GM06990 (cell line): Measurements from ENCODE around the gene OBSCN.

Experiments
- DNase-seq: peaks from one replicate; pipeline ENCODE4 v3.0.0-alpha.2; 2011; ENCODE audit not compliant: insufficient read length; ENCODE audit errors: extremely low read depth
- H3K27me3 ChIP-seq: replicated peaks from 2 replicates; pipeline ENCODE4 v1.6.0; 2011; ENCODE audit warnings: low read length; ENCODE audit not compliant: control insufficient read depth, insufficient read depth
- H3K36me3 ChIP-seq: 2 replicates; pipeline ENCODE4 v1.5.1; 2011; ENCODE audit warnings: low read length; ENCODE audit not compliant: control insufficient read depth, insufficient read depth
- H3K4me3 ChIP-seq: replicated peaks from 2 replicates; pipeline ENCODE4 v1.5.1; 2011; ENCODE audit warnings: low read depth, mild to moderate bottlenecking, control low read depth, low read length
- TF ChIP-seq, protein P1 (sequence below): IDR thresholded peaks from 2 replicates; pipeline ENCODE4 v1.5.1; 2011; ENCODE audit warnings: low read length, control low read depth, mild to moderate bottlenecking, inconsistent platforms; ENCODE audit not compliant: insufficient read depth, poor library complexity, severe bottlenecking

The OBSCN gene

DNA sequence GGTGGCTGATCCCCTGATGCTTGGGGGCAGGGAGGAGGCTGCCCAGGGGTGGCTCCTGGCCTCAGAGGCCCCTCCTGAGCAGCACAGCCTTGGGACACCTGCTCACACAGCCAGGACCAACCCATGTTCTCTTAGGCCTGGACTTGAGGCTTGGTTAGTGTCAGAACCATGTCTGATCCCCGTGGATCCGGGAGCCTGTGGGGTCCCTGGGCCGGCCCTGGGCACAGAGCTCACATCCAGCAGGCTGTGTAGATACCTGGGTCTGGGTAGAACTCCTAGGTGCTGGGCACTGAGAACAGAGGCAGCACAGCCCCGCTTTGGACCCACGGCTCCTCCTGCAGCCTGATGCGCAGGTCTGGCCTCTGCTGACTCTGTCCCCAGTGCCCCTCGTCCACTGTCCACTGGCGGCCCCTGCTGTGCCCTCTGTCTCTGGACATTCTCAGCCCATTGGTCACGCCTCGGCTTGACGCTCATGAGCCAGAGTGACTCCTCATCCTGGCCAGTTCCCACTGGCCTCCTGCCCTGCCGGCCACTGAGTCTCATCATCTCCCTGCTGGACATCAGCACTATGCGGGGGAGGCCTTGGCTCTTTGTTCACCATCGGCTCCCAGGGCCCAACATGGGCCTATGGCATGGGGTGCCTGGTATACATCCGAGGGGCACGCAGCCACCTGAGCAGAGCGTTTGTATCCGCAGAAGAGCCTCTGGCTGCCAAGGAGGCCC lies 128.6 kb downstream of the OBSCN start:
- H3K27me3 ChIP-seq, result no peaks in the 10 kb centered on the region; the same call in 1 of the 2 replicates
- H3K4me3 ChIP-seq, result no peak overlapping the region
- no peak for DNase-seq
- TF ChIP-seq, protein P1, sequence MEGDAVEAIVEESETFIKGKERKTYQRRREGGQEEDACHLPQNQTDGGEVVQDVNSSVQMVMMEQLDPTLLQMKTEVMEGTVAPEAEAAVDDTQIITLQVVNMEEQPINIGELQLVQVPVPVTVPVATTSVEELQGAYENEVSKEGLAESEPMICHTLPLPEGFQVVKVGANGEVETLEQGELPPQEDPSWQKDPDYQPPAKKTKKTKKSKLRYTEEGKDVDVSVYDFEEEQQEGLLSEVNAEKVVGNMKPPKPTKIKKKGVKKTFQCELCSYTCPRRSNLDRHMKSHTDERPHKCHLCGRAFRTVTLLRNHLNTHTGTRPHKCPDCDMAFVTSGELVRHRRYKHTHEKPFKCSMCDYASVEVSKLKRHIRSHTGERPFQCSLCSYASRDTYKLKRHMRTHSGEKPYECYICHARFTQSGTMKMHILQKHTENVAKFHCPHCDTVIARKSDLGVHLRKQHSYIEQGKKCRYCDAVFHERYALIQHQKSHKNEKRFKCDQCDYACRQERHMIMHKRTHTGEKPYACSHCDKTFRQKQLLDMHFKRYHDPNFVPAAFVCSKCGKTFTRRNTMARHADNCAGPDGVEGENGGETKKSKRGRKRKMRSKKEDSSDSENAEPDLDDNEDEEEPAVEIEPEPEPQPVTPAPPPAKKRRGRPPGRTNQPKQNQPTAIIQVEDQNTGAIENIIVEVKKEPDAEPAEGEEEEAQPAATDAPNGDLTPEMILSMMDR, result no peak
- no peaks in the 10 kb centered on the region for H3K36me3 ChIP-seq

- H3K36me3 ChIP-seq, result no peaks in the 10 kb centered on the region
Measured at GRCh38 chr1:228337031-228337564, 129.3 kb downstream of the OBSCN start.

GRCh38 chr1:228337711-228338520 lies 130.1 kb downstream of the OBSCN start:
- DNase-seq, result no peak
- H3K4me3 ChIP-seq, result no peak overlapping the region
- TF ChIP-seq, protein P1, result no peak
- H3K27me3 ChIP-seq, result no peaks in the 10 kb centered on the region; the same call in 1 of the 2 replicates
- H3K36me3 ChIP-seq, result no peaks in the 10 kb centered on the region

More at GRCh38 chr1:228337031-228337564, 129.3 kb downstream of the OBSCN start:
- DNase-seq, result no peak
- TF ChIP-seq, protein P1, result no peak
- Histone ChIP-seq H3K4me3 (no peak overlapping the region), H3K27me3 (no peaks in the 10 kb centered on the region; the same call in 1 of the 2 replicates)

- H3K4me3 ChIP-seq, result no peak overlapping the region
- TF ChIP-seq, protein P1, result no peak
- DNase-seq, result no peak
- no peaks in the 10 kb centered on the region; the same call in 1 of the 2 replicates for H3K27me3 ChIP-seq
- no peaks in the 10 kb centered on the region for H3K36me3 ChIP-seq
Measured at GRCh38 chr1:228338521-228339051, 130.7 kb downstream of the OBSCN start.

GRCh38 chr1:228339059-228339704 lies 131.3 kb downstream of the OBSCN start:
- Histone ChIP-seq H3K36me3 (no peaks in the 10 kb centered on the region), H3K27me3 (no peaks in the 10 kb centered on the region; the same call in 1 of the 2 replicates), H3K4me3 (no peak overlapping the region)
- no peak for DNase-seq
- TF ChIP-seq, protein P1, result no peak
